ENCODE data around the gene RNASEH2C. TPM values are rescaled to one million over a fixed set of nuclear protein-coding genes. Genes with fewer than 3 reads are reported as not detected.

The RNASEH2C gene
- total and polyA plus RNA-seq, 2 of the 13 experiments (the other 11 are each of a cell fraction or from before 2014, with no cell fraction given) = 27.4 to 50.9 TPM

GRCh38 chr11:65695459-65696241 is 24.9 kb downstream of the RNASEH2C start (continued):
- TF ChIP-seq ARID5B (CRISPR knock-in tag; IDR thresholded peaks at IDR 0.05) = peak; percentile 26; the same call in 1 of the 2 replicates
- TF ChIP-seq PATZ1 (CRISPR knock-in tag; IDR thresholded peaks at IDR 0.05) = peak; percentile 87
- peak; percentile 21 for TF ChIP-seq XRCC5 (optimal IDR thresholded peaks at IDR 0.05; ENCODE audit: low read length)
- peak; percentile 86 for TF ChIP-seq SOX13 (IDR thresholded peaks at IDR 0.05)
- TF ChIP-seq SOX13 (CRISPR knock-in tag; conservative IDR thresholded peaks at IDR 0.05 in 1 of 2, IDR thresholded peaks at IDR 0.05 in 1 of 2) = peak in 1 of 2 experiments; percentile 99; a peak in 2 of 4 replicates
- TF ChIP-seq FOXP1 (IDR thresholded peaks at IDR 0.05) = no peak
- TF ChIP-seq FOXP1 (CRISPR knock-in tag; IDR thresholded peaks at IDR 0.05) = peak; percentile 78; the same call in 1 of the 2 replicates
- TF ChIP-seq ZNF557 (CRISPR knock-in tag; IDR thresholded peaks at IDR 0.05) = no peak
- TF ChIP-seq ZBED4 (CRISPR knock-in tag; IDR thresholded peaks at IDR 0.05; ENCODE audit: borderline replicate concordance) = peak; percentile 79; the same call in 1 of the 2 replicates
- TF ChIP-seq ZNF121 (CRISPR knock-in tag; IDR thresholded peaks at IDR 0.05) = peak; percentile 45; the same call in 1 of the 2 replicates
- TF ChIP-seq SOX6 (IDR thresholded peaks at IDR 0.05) = no peak
- TF ChIP-seq SOX6 (CRISPR knock-in tag; IDR thresholded peaks at IDR 0.05) = peak; percentile 98
- TF ChIP-seq FOXA1 (IDR thresholded peaks at IDR 0.05) = no peak
- TF ChIP-seq FOXA1 (CRISPR knock-in tag; IDR thresholded peaks at IDR 0.05) = peak; percentile 45
- peak; percentile 27; the same call in 1 of the 2 replicates for TF ChIP-seq IKZF5 (CRISPR knock-in tag; IDR thresholded peaks at IDR 0.05)
